Colon (tissue), 2 donors: Measurements from ENCODE around the gene MLXIPL.
"Not testable (repeated sequence)": the region's sequence is repeated elsewhere in the genome, so short reads cannot be mapped to it uniquely, and the experiment has no call there.

Experiments used
- FAIRE-seq: peaks from 2 replicates; lab custom pipeline; 2012; peaks lifted over from hg19 to GRCh38; lab: Jason Lieb, UNC
- donor health status: control.
- donor health status: control.

MLXIPL gene

DNA sequence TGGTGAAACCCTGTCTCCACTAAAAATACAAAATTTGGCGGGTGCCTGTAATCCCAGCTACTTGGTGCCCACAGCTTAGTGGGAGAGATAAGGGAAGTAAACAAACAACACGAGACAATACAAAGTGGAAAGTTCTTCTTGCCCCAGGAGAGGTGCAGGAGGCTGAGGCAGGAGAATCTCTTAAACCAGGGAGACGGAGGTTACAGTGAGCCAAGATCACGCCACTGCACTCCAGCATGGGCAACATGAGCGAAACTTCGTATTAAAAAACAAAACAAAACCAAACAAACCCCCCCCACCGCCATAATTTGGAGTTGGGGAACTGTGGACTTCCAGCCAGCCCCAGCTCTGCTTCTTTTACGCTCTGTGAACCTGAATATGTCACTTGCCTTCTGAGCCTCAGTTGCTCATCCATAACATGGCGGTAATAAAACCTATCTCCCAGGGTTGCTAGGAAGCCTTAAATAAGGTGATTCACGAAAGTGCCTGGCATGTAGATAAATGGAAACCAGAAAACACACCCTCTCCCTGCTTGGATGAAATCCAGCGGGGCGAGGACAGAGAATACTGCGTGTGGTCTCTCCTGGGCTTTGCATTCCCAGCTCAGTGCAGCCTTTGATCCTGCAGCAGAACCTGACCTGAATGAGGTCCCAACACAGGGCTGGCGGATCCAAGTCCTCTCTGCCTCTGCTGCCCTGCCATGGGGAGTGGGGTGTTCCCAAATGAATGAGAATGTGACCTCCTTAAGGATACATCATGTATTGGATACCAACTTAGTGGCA, 10.2 kb downstream of the MLXIPL start:
- no peak for FAIRE-seq

DNA sequence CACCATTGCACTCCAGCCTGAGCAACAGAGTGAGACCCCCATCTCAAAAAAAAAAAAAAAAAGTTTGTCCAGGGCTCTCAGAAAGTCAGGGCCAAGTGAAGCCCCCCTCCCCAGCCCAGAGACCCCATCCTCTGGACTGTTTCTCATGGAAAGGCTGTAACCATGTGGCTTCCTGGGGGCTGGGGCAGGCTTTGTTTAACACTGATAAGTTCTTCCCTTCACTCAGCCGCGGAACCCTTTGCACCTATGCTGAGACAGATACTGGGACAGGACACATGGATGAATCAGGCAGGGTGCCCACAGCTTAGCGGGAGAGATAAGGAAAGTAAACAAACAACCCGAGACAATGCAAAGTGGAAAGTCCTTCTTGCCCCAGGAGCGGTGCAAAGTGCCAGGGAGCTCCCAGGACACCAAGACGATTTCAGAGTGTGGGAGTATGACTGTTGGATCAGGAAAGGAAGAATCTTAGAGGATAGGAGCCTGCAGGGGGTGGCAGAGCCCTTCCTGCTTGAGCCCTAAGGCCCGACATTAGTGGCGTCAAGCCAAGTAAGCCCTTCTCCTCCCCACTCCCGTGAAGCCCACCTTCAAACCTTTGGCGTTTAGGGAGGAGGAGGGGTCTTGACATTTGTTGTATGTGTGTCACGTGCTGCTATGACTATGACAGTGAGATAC, 11.6 kb downstream of the MLXIPL start:
- no peak for FAIRE-seq

DNA sequence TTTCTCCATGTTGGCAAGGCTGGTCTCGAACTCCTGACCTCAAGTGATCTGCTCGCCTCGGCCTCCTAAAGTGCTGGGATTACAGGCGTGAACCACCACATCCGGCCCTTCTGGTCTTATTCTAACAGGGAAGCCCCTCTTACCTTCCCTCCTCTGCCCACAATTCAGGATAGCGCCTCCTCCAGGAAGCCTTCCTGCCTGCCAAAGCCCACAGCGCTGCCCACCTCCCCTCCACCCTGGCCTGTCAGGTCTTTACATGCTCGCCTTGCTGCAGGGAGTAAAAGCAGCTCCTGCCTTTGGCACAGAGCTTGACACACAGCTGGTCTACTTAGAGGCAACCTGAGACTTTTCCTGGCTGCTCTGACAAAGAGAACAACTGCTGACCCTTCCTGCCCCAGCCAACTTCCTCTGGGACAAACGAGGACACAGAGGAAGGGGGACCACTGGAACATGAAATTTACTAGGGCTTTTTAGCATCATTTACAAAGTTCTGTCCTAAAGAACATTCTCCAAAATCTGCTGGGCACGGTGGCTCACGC, 13.2 kb downstream of the MLXIPL start:
- no peak for FAIRE-seq

DNA sequence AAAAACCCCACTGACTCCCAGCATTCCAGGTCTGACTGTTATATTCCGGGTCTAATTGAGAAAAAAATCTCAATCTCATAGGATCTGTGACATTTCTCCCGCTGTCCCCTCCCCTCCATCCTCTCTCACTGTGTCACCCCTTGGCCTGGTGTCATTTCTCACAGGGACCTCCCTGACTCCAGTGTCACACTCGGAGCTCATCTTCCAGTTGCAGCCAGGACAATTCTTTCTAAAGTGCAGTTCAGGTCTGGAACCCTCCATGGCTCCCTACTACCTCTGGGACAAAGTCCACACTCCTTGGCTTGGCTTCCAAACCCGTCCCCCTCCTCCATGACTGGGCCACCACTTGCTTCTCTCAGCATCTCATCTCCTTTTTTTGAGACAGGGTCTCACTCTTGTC, 14.2 kb downstream of the MLXIPL start:
- FAIRE-seq, result no peak

DNA sequence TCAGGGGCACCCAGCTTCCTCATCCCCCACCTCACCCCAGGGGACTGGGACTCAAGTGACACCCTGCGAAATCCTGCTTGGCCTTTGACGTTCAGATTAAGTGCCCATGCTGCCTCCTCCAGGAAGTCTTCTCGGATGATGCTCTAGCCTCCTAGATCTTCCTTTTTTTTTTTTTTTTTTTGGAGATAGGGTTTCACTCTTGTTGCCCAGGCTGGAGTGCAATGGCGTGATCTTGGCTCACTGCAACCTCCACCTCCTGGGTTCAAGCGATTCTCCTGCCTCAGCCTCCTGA, 16.7 kb downstream of the MLXIPL start:
- not testable (repeated sequence) for FAIRE-seq

DNA sequence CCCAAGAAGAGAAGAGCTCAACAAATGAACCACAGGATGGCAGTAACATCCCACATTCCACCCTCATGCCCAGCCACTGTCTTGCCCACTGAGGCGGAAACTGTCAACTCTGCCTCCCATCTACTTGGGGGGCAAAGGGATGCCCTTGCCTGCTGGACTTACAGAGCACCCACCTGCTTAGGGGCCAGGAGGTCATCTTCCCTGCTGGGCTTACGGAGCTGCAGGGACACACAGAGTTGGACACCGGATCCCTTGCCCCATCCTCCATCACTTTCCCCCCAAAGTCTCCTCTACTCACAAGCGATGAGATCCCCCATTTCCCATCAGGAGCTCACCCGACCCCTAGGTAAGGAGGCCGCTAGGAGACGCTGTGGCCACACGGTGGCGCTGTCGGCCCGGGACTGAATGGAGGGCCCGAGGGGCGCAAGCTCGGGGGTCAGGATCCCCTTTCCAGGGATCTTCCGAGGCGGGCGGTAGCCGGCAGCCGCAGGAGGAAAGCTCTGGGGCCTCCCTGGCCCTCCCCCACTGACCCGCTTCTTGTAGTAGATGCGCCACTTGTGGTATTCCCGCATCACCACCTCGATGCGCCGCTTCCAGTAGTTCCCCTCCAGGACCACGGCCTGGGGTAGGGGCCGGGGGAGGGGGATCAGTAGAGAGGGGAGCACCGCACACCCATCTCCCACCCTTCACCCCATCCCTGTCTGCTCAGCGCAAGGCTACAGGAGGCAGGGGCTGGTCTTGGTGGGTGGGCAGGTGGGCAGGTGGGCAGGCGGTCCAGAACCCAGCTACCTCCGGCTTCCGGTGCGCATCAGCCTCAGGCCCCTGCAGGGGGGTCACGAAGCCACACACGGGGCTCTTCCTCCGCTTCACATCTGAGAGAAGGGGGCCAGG, 17.3 kb downstream of the MLXIPL start:
- FAIRE-seq, result no peak

DNA sequence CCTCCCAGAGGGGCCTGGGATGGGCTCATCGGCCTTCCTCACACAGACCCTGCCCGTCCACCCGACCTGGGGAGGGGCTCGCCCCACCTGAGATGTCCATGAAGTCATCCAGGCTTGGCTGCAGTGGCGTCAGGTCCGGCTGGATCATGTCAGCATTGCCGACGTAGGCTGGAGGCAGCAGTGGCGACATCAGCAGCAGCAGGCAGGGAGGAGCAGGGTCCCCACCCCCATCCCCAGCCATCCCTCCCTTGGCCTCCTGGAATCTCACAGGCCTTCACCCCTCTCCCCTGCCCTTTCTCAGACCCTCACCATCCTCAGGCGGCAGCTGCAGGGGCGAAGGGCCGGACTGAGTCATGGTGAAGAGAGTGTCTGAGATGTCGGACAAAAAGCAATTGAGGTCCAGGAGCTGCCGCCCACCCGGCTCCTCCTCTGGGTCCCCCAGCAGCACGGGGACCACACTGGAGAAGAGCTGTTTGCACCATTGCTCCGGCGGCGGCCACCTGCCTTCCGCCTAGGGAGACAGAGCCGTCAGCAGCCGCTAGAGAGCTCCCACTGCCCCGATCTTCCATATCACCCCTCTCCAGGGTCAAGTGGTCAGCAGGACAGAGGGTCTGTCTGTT, 18.6 kb downstream of the MLXIPL start:
- FAIRE-seq, result no peak

DNA sequence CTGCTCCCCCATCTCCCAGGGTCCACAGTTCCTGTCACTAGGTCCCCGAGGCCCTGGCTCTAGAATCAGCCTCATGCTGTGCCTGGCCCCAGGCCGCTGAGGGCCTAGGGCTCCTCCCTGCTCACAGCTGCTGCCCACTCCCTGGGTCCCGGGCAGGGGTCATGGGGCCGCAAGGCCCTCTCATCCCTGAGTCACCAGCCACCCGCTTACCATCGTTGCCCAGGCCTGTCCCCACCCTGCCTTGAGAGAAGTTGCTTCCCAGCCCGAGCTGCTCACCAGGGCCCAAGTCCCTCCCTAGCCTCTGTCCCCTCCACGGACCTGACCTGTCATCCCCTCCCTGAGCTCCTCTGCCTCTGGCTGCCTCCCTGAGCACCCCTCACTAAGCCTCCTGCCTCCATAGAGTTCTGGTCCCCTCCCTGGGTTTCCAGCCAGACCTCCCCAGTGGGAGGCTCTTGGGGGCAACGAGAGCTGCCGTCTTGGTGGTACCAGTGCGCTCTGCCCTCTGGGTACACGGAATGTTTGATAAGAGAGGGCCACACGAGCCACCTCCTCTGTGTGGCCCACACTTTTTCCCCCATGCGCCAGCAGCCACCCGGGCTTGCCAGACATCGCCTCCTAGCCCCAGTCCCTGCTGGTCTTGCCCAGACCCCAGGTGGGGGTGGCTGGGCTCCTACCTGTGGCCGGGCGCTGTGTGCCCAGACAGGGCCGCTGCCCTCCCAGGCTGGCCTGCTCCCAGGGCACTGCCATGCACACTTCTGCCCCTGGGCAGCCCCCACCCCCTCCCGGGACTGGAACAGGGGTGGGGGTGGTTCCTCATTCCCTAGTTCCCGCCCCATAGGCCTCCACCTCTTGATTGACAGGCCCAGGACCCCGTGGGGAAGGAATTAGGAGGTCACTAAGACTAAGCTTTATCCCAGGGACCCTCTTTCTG, 21.3 kb downstream of the MLXIPL start:
- no peak for FAIRE-seq

DNA sequence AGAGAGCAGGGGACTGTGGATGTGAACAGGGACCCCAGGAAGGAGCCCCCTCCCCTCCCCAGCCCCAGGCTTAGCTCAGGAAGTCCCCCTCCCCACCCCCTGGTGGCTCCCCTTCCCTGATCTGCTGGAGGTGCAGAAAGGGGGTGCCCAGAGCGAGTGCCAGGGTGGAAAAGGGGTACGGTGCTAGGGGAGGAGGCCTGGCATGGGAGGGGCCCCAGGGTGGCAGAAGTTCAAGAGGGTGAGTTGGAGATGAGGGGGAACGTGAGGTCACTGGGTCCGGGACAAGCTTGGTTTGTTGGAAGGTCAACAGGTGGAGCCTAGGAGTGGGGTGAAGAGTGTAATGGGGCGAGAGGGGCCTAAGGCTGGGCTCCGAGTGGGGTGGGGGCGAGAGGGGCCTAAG, 24.4 kb downstream of the MLXIPL start:
- FAIRE-seq, result no peak

DNA sequence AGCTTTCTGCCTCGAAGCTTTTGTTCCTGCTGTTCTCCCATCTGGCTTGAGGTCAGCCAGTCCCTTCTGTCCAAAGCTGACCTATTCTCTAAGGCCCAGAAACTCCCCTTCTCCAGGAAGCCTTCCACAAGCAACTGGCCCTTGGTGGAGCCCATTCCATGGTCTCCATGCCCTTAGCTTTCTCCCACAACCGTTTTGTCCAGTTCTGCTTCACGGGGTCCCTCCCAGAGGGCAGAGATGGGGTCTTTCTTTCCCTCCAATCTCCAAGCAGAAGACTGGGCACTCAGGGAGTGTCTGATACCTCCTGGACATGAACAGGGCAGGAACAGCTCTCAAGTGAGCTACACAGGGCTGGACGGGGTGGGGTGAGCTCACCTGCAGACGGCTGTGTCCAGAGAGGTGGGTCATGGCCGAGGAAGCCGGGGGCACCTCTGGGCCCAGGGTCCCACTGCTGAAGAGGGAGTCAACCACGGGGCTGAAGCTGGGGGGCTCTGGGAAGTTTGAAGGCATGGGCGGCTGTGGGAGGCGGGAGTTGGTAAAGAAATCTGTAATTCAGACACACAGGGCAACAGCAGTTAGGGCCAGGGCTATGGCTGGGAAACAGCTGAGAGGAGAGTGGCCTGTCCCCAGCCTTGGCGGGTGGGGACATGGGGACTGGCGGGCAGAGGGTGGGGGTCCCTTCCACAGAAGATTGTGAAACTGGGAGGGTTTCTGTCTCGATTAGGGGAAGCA, 25.0 kb downstream of the MLXIPL start:
- no peak for FAIRE-seq

DNA sequence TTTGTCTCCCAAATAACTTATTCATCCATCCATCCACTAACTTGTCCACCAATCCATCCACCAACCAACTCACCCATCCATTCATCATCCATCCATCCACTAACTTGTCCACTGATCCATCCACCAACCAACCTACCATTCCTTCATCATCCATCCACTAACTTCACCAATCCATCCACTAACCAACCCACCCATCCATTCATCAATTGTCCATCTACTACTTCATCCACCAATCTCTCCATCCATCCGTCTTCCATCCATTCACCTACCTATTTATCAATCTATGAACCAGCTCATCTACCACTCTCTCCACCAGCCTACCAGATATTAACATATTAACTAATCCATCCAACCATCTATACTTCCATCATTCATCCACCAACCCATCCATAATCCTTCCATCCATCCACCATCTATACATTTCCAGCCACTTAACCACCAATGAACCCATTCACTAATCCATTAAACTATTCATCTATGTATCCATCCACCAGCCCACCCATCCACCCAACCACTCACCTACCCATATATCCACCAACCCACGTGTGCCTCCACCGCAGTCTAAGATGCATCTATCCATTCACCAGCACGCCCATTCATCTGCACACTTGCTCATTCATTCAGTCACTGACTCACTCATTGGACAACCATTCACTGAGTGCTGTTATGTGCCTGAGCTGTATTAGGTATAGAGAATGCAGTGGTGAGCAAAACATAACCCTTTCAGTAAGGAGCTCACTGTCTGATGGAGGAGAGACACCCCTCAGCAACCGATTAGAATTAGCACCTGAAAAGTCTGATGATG, 26.1 kb downstream of the MLXIPL start:
- FAIRE-seq, result no peak

DNA sequence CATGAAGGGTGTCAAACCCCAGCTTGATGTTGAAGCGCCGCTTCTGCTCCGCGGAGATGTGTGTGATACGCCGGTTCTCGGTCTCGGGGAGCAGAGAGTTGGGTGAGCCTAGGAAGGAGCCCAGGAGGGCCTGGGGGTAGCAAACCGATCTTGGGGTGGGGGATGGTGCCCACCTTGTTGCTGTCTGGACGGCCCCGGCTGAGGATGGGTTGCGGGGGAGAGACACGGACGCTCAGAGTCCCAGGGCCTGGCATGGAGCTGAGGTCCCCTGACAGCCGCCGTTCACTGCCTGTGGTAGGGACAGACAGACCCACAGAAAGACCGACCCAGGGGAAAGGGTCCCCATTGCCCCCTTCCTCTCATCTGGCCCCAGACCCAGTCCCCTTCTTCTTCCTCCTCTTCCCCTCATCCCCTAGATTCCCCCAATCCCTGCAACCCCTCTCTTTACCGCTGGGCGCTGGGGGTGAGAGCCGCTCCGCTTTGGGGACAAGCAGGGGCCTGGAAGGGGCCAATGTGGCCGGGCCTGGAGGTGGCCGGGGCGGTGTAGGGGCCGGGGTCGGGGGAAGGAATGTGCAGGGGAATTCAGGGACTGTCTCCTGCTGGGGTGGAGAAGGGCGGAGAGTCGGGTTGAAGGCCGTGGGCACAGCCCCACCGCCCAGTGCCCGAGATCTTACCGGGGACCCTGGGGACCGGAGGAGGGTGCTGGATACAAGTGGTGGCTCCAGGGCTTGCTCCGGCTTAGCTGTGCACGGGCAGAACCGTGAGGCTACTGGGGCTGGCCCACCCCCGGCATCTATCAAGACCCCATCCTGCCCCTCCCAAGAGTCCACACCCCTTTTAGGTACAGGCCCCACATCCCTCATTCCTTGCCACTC, 27.9 kb downstream of the MLXIPL start:
- FAIRE-seq, result no peak

DNA sequence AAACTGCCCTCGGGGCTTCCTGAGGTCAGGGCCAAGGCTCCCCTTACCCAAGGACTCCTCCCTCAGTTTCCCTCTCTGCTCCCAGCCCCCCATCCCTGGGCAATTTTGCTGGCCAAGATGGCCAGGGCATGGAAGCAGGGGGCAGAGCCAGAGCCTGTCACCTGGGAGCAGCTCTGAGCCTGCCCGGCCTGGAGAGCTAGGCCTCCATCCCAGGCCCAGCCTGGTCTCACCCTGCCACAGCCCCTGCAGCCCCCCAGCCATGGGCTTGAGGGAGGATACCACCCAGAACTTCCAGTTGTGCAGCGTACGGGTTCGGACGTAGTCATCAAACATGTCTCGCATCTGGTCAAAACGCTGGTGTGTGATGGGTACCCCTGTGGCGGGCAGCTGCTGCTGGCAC, 29.0 kb downstream of the MLXIPL start:
- no peak for FAIRE-seq

DNA sequence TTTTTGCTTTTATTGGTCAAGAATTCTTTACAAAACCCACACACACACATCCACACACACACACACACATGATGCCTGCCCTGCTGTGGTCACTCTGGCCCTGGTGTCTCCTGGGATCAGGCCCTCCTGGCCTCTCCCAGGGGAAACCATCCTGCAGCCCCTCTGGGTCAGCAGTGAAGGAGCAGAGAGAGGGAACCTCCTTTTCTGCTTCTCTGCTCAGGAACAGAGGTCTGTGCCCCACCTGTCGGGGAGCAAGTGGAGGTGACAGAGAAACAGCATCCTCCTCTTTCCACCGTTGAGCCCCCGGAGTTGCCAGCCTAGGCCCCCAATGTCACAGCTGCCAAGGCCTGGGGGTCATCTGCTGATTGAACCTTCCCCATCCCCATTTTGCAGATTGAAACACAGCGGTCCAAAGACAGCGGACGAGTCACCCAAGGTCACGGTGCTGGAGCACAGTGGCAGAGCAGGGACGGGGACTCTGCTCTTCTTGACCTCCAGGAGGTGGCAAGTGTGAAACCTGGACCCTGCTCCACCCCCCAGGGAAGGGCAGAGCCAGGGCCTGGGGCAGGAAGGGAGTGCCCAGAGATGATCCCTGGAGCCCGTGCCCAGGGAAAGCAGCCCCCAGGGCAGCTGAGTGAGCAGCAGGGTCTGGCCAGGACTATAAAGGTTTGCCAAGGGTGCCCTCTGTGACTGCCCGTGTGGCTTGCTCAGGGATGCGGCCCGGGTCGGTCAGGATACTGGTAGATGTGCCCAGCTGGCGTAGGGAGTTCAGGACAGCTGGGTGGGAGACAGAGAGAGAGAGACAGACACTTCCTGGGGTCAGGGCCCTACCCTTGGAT, 30.9 kb downstream of the MLXIPL start:
- FAIRE-seq, result no peak

DNA sequence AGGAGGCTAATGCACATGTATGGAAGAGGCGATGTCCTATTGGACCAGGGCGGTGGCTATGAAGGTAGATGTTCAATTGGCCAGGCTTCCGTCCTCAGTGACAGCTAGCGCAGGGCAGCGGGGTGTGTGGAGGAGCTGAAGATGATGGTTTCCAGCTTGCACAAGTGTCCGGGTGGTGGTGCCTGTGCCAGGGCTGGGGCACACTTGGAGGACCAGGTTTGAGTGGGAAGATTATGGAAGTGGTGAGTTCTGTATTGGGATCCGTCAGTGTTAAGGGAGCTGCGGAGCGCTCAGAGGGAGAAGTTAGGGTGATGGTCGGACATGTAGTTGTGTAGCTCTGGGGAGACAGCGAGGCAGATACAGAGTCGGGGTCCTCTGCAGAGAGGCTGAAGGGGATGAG, 37.4 kb downstream of the MLXIPL start:
- no peak for FAIRE-seq

DNA sequence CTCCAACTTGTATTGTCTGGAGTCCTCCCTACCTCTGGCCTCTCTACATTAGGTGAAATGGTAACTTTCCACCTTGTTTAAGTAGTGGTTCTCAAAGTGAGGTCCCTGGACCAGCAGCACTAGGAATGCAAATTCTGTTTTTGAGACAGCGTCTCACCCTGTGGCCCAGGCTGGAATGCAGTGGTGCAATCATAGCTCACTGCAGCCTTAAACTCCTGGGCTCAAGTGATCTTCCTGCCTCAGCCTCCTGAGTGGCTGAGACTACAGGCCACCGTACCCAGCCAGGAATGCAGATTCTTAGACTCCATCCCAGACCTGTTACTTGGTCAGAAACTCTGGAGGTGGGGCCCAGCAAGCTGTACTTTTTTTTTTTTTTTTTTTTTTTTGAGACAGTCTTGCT, 39.1 kb downstream of the MLXIPL start:
- no peak for FAIRE-seq

DNA sequence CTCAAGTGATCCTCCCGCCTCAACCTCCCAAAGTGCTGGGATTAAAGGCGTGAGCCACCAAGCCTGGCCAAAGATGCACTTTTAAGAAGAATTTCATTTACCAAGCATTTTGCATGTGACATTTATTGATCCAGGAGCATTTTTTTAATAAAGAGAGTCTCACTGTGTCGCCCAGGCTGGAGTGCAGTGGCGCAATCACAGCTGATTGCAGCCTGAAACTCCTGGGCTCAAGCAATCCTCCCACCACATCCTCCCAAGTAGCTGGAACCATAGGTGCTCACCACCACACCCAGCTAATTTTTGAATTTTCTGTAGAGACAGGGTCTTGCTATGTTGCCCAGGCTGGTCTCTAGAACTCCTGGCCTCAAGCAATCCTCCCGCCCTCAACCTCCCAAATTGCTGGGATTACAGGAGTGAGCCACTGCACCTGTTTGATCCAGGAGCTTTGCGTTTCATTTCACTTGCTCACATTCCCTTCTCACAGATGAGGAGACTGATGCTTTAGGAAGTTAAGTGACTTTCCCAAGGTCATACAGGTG, 41.6 kb downstream of the MLXIPL start:
- no peak for FAIRE-seq
